HS-5 (cell line): ENCODE measurements around the gene IL1F10.
"Not testable (repeated sequence)": the region's sequence is repeated elsewhere in the genome, so short reads cannot be mapped to it uniquely, and the experiment has no call there.

Experiments used
- DNase-seq: peaks from one replicate; pipeline ENCODE4 v3.0.0-alpha.2; 2012; ENCODE audit warnings: low read depth

The IL1F10 gene

GRCh38 chr2:113081488-113082210 lies 13.9 kb downstream of the IL1F10 start:
- no peak for DNase-seq

GRCh38 chr2:113083296-113083695 lies 15.5 kb downstream of the IL1F10 start:
- no peak for DNase-seq

GRCh38 chr2:113084249-113085000 lies 16.7 kb downstream of the IL1F10 start:
- no peak for DNase-seq

GRCh38 chr2:113085542-113085941 lies 17.8 kb downstream of the IL1F10 start:
- no peak for DNase-seq

GRCh38 chr2:113088213-113088992 lies 20.6 kb downstream of the IL1F10 start:
- no peak for DNase-seq

- no peak for DNase-seq
Measured at GRCh38 chr2:113089916-113090315, 22.1 kb downstream of the IL1F10 start.

- no peak for DNase-seq
Measured at GRCh38 chr2:113091231-113091896, 23.6 kb downstream of the IL1F10 start.

GRCh38 chr2:113092864-113093612 lies 25.3 kb downstream of the IL1F10 start:
- no peak for DNase-seq

GRCh38 chr2:113093613-113093977 lies 25.8 kb downstream of the IL1F10 start:
- DNase-seq: no peak

GRCh38 chr2:113096306-113096705 lies 28.5 kb downstream of the IL1F10 start:
- DNase-seq: not testable (repeated sequence)

GRCh38 chr2:113096842-113097618 lies 29.3 kb downstream of the IL1F10 start:
- DNase-seq: not testable (repeated sequence)

GRCh38 chr2:113098041-113098440 lies 30.3 kb downstream of the IL1F10 start:
- no peak for DNase-seq

GRCh38 chr2:113098532-113098931 lies 30.8 kb downstream of the IL1F10 start:
- no peak for DNase-seq

GRCh38 chr2:113102133-113102532 lies 34.4 kb downstream of the IL1F10 start:
- no peak for DNase-seq

GRCh38 chr2:113103277-113103676 lies 35.5 kb downstream of the IL1F10 start:
- DNase-seq: no peak

- DNase-seq: no peak
Measured at GRCh38 chr2:113104054-113104611, 36.4 kb downstream of the IL1F10 start.

- DNase-seq: no peak
Measured at GRCh38 chr2:113105047-113105785, 37.4 kb downstream of the IL1F10 start.

GRCh38 chr2:113111121-113111520 lies 43.4 kb downstream of the IL1F10 start:
- DNase-seq: no peak

GRCh38 chr2:113111823-113112287 lies 44.1 kb downstream of the IL1F10 start:
- DNase-seq: no peak

GRCh38 chr2:113112441-113112840 lies 44.7 kb downstream of the IL1F10 start:
- DNase-seq: no peak
